HG03439 (cell line): Measurements from ENCODE around the gene CMIP.

Source experiments
- ATAC-seq: cut with Tn5 transposase; IDR thresholded peaks from one replicate; pipeline ENCODE4 v1.9.1; 2021; ENCODE audit warnings: mild to moderate bottlenecking, moderate library complexity; ENCODE audit not compliant: unreplicated experiment

The CMIP gene

DNA sequence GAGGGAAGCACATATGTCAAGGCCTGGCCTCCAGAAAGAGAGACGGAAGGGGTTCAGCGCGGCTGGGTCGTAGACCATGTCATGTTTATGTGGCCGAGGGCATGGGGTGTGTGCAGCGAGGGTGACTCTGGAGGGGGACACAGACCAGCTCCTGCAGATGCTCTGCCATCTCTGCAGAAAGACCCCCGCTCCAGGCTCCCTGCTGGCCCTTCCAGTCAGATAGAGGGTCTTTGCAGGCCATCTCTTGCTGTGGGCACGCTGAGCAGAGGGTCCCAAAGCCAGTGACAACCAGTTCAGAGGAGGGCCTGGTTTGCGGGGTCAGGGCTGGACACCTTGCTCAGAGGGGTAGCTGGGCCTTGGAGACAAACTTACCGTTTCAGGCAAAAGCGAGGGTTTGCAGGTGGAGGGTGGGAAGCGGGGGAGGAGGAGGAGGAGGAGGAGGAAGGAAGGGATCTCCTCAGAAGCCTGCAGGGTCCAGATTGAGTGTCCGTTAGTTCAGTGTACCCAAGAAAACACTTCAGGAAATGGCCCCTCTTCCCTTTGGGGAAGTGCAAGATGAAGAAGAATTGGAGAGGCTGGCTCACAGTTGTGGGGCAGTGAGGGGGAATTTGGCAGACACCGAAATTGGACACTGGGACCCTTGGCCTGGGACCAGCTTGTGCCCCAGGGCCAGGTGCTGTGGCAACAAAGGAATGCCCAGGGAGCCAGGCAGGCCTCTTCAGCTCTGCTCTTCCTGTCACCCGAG is 102.8 kb downstream of the CMIP start:
- no peak for ATAC-seq

DNA sequence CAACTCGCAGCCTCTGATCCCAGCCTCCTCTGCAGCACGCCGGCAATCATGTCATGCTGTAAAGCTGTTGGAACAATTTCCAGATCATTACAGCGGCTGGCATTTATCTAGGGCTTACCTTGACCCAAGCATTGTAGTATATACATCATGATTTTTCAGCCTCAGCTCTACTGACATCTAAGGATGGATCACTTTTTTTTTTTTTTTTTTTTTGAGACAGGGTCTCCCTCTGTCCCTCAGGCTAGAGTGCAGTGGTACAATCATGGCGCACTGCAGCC is 103.3 kb downstream of the CMIP start:
- ATAC-seq = no peak

DNA sequence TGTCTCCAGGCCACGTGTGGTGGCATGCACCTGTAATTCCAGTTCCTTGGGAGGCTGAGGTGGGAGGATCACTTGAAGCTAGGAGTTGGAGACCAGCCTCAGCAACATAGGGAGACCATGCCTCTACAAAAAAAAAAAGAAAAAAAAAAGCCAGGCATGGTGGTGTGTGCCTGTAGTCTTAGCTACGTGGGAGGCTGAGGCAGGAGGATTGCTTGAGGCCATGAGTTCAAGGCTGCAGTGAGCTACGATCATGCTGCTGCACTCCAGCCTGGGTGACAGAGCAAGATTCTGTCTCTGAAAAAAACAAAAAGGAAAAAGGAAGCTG is 103.9 kb downstream of the CMIP start:
- no peak for ATAC-seq

DNA sequence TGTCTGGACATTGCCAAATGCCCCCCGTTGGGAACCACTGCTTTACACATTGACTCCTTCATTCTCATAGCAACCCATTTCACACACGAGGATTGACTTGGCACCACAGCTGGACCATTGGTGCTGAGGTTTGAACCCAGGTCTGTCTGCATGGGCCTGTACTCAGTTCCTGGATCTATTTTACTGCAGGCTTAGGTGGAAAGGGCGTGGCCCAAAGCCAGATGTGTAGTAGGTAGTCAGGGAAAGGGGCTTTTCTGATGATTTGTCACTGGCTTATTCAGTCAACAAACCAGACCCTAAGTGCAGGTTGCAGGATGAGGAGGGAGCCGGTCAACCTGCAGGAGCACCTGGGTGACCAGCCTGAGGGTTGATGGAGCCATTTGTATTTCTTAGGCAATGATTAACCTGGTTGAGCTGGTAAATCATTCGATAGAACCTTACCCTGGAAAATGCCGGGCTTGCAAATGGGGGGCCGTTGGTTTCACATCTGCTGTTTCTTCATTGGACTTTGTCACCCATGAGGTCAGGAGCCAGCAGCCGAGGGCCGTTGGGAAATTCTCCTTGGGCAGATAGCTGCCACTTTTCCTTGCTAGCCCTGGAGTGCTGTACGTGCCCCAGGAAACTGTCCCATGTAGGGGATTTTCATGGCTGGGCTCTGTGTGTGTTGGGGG is 104.4 kb downstream of the CMIP start:
- no peak for ATAC-seq

DNA sequence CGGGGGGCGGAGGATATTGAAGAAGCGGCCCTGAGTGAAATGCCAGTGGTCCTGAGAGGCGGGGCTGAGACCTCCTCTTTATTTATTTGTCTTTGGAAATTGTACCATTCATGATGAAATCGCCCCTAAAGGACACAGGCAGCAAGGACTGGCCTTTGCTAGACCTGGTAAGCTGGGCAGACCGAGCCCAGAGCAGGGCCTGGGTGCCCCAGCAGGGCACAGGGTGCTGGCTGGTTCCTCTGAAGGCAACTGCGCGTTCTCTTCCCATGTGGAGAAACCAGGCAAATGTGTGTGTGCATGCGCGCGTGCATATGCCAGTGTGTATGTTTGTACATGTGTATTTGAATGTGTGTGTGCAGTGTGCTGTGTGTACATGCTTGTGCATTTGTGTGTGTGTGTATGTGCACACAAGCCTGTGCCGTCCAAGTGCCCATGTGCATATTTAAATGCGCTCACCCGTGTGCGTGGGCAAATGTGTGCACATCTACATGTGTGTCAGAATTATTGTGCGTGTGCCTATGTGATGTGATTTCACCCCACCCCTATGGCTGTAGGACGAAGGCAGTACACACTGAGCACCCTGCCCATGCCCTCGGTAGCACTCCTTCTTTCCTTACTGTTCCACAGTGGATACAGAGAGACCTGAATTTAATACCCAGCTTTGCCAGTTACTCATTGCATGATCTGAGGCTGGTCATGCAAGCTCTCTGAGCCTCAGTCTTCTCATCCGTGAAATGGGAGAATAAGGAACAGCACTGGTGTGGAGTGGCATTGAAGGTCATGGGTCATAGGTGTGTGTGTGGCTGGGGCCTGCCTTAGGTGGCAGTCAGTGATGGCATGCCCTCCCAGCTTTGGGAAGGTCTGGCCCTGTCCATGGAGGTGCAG is 105.2 kb downstream of the CMIP start:
- no peak for ATAC-seq

DNA sequence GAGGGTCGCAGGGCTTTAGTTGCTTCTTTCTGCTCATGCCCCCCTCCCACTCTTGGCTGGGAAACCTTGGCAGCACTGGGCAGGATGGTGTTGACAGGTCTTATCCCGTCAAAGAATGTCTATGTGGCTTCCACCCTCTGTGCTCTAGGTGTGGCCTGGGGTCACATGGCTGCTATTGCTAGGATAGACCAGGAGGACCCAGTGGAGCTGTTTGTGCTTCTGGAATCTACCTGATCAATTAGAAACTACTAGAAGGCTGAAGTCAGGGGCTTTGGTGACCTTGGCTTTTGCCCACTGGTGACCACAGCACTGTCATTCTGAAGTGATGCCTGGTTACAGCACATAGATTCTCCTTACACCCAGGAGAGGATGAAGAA is 105.8 kb downstream of the CMIP start:
- ATAC-seq = no peak

DNA sequence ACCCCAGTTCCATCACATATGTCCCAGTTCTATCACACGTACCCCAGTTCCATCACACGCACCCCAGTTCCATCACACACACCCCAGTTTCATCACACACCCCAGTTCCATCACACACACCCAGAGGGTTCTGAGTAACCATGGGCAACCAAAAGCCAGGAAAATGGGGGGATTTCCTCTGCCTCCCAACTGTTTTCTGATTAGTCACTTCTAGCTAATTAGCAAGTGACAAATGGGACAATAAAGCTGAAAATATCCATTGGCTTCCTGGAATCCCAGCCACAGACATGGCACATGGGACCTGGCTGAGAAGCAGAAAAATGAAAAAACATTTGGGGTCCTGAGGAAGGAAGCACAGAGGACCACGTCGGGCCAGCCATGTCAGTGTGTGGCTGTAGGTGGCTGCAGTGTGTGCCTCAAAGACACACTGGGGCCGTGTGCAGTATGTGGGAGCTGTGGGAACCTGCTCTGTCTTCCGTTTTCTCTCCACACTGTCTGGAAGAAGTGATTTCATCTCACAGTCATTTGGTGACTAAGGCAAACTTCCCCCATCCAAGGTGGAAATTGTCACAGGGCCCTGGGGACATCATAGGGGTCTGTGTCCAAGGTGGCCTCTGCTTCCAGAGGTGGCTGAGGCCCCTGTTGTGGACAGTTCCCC is 106.7 kb downstream of the CMIP start:
- no peak for ATAC-seq

DNA sequence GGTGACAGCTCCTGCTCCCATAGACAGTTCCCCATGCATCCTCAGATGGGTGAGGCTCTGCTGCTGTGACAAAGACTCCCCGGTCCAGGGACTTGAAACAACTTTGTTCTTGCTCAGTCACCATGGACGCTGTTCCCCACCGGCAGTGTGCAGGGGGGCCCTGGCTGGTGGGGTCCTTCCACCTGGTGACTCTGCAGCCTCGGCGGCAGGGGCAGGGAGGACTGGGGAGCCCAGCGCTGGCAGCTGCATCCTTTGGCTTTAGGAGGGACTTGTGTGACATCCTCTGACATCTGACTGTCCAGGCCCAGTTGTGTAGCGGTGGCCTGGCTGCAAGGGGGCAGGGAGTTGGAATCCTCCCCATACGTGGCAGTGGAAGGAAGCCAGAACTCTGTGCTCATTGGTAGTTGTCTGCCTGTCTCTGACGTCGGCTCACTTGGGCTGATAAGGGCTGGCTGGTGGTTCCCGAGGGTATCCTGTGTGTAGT is 107.3 kb downstream of the CMIP start:
- ATAC-seq = no peak

DNA sequence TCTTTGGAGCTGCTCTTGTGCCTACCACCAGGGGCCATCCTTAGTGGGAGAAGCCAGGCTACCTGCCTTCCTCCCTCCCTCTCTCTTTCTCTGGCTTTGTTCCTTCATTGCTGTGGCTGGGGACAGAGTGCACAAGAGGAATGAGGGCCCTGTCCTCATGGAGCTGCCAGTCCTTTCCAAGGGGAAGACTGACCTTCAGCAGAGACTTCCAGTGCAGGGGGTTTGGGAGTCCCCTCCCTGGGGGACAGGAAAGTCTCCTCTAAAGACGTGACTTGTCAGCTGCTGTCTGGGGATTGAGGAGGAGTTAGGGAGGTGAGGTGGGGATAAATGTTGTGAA is 108.1 kb downstream of the CMIP start:
- ATAC-seq = no peak

DNA sequence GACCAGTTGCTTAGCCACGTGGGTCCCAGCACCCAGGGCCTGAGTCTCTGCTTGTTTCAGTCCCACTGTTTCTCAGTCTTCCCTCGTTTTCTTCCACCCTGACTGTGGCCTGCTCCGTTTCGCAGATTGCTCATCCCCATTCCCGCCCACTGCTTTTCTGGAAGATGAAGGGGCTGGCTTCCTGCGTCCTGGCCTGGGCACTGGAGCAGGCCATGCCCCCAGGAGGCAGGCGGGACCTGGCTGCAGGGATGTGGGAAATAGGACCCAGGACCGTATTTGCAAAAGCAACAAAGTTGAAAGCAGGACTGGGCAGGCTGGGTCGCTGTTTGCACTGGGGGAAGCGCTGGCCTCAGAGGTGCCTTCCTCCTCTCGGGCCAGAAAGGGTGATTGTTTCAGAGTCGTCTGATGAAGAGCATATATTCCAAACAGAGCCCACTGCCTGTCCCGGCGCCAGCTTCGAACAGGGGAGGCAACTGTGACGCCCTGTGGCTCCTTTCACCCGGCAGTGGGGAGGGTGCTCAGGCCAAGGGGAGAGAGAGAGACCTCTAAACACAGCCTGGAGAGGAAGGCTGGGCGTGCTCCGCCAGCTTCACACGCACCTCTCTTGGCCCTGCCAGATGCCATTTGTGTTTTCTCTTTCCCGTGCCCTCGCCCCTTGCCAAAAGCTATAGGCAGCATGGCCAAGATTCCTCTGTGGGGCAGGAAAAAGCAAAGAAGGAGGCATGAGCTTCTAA is 108.6 kb downstream of the CMIP start:
- ATAC-seq = no peak

DNA sequence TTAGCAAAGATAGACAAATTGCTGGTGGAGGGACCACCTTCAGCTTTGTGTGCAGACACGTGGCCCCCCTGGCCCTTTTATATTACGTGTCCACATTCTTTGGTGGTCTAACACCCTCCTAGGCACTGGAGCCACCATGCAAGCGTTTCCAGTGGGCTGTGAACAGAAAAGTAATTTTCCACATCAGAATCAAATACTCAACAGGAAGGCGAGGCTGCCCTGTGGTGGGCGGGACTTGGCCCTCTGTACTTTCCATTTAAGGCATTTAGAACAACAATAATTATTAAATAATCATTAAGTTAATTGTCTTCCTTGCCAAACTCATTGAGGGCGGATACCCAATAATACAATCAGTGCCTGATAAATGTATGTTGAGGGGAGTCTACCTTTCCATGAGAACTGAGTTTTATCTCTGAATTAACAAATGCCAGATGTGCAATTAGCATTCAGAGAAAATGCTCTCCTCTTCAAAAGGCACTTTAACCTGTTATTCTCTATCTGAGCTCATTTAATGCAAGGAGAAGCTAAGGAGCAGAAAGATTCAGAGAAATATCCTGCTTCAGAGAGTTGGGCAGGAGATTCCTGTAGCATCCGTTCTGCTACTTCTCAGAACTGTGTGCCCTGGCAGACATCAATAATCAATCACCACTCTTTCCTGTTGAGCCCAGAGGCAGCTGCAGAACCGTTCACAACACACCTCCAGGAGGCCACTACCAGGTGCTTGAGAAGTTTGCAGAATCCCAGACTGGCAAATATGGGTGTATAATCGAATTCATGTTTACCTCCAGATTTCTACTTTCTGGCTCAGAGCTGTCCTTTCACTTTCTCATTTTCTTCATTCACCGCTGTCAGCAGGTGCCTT is 109.4 kb downstream of the CMIP start:
- ATAC-seq = no peak

DNA sequence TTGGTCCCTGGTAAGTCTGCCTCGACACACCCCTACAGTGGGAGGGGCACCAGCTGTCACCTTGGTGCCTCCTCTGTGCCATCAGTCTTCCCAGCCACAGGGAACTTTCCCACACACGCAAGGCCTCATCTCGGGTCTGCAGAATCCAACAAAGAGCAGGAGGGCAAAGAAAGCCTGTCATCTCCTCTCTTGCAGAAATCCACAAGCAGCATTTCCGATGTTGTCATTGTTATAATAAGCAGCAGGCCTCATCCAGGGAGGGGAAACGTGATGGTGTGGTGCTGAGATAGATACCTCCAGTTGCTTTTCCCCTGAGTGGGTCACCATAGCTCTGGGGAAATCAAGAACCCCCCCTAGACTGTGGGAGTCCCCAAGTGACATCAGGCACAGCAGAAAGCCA is 110.4 kb downstream of the CMIP start:
- ATAC-seq = no peak

DNA sequence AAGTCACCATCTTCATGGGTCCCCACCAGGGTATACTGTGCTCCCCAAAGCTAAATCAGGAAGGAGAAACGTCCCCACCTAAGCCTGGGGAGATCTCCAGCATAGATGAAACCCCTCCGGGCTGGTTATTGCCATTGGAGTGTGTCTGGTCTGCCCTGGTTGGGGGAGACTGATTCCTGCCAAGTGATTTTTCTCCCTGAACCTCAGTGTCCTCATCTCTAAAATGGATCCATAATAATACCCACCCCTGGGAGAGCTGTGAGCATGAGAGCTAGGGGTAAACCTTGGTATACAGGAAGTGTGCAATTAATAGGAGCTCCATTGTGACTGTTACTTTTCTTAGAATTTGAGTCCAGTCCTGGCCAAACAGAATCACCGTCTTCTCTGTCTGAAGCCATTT is 111.1 kb downstream of the CMIP start:
- ATAC-seq = no peak

DNA sequence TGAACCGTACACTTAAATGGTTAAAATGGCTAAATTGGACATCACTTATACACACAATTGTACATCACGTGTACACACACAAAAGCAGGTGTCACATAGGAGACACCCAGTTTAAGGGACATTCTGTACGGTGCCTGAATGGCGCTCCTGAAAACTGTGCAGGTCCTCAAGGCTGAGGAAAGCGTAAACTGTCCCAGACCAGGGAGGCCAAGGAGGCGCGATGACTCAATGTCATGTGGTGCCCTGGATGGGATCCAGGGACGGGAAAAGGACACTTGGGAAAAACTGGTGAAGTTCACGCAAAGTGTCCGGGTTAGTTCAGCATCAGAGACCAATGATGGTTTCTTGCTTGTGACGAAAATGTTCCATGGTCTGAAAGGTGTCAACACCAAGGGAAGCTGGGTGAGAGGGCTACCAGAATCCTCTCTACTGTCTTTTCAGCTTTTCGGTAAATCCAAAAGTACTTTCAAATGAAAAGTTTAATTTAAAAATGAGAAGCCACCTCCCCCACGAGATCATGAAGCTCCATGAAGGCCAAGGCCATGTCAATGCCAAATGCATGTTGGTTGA is 112.2 kb downstream of the CMIP start:
- ATAC-seq = no peak

DNA sequence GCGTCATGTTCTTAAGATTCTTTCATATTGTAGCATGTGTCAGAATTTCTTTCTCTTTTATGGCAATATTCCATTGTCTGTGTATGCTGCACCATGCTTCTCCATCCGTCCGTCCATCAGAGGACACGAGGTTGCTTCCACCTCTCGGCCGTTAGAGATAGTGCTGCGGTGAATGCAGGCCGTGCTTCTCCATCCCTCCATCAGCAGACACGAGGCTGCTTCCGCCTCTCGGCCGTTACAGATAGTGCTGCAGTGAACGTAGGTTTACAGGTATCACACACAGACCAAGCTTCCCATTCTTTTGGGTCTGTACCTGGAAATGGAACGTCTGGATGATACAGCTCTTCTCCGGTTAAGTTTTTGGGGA is 113.5 kb downstream of the CMIP start:
- no peak for ATAC-seq

DNA sequence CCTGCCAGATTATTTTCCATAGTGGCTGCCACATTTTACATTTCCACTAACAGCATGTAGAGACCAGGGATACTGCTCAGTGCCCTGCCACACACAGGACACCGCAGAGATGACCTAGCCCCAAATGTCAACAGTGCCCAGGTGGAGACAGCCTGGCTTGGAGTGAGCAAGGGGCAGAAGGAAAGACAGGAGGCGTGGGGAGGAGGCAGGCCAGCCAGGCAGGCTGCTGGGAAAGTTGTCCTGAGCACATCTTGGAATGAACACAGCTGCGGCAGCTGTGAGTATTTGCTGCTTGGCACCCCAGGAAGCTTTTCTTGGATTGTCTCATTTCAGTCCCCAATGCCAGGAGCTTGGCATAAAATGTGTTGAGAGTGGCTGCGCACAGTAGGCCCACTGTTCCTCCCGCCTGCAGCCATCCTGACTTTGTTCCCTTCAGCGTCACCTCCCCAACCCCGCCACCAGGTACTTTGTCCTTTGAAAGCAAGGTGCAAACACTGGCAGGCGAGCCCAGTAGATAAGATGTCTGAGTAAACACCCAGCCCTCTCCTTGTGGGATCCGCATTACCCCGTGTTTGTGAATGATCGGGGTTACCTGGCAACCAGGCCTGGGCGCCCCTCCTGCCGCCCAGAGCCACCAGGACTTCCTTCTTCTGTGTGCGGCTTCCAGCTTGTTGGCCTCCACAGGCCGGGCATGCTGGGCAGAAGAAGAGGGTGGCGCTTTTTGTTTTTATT is 114.0 kb downstream of the CMIP start:
- no peak for ATAC-seq

DNA sequence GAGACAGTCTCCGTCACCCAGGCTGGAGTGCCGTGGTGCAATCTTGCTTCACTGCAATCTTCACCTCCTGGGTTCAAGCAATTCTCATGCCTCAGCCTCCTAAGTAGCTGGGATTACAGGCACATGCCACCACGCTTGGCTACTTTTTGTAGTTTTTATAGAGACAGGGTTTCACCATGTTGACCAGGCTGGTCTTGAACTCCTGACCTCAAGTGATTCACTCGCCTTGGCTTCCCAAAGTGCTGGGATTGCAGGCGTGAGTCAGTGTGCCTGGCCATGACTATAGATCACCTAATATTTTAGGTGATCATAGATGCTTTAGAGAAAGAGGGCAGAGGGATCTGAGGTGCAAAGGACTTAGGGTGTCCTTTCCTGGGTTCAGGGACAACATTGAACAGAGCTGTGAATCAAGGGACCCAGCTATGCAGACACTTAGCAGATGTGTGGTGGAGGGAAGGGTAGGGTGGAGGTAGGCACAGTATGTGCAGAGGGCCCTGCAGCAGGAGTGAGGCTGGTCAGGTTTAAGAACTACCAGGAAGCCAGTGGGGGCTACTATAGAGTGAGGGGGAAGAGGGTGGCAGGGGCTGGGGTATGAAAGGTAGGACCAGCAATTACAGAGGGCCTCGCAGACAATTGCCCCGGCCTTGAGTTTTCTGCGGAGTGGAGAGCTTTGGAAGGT is 116.5 kb downstream of the CMIP start:
- no peak for ATAC-seq

DNA sequence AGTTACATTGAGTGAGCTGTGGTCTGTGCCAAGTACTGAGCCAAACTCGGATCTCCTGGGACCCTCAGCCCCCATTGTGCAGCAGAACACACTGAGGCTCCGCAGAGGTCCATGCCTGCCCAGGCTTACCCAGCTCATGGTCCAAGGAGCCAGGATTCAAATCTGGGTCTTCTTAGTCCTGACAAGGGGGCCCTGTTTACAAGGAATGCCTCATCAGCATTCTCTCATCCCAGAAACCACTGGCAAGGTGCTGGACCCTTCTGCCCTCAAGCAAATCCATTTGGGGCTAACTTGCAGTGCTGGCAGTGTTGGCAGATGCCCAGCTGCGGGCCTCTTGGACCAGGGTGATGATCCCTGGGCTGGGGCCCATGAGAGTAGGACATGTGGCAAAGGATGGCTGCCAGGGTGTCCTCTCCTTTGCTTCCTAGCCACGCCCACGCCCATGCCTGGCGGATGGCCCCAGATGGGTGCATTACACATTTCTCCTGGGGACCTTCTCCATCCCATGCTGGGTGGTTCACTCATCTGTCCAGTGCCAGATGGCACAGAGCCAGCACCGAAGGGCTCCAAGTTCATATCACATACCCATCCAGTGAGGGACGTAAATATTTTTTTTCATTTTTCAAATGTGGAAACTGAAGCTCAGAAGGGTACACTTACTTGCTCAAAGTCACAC is 117.7 kb downstream of the CMIP start:
- ATAC-seq = no peak
